Caki2 (cell line): Measurements from ENCODE around the gene HMCES. TPM values are rescaled to one million over a fixed set of nuclear protein-coding genes. Genes with fewer than 3 reads are reported as not detected.
"Not testable (repeated sequence)": the region's sequence is repeated elsewhere in the genome, so short reads cannot be mapped to it uniquely, and the experiment has no call there.

ENCODE experiments used
- DNase-seq: peaks from one replicate; pipeline ENCODE4 v3.0.0-alpha.2; 2015; ENCODE audit warnings: low read depth
- in situ Hi-C: cut with HindIII; loops from 2 replicates; pipeline ENCODE4 v1.10.0; 2016; ENCODE audit warnings: low sequenced_read_pairs, low pct_unique_long_range_greater_than_20kb, mixed read lengths
- total RNA-seq: library from RNA; depleted of rRNA; stranded (reverse); fragments of >200 nt; shearing (Covaris generic); gene quantifications from 2 replicates; pipeline ENCODE4 v1.2.3, GENCODE V29; 2014; ENCODE audit warnings: low replicate concordance

HMCES gene
- total RNA-seq, 1 experiment from 2014 or later = 44.9 TPM

GRCh38 chr3:129330409-129330808 lies 51.7 kb downstream of the HMCES start:
- in situ Hi-C loops = no loop called here
- no peak for DNase-seq

- in situ Hi-C loops = no loop called here
- DNase-seq = no peak
Observed at GRCh38 chr3:129333891-129334290, 55.2 kb downstream of the HMCES start.

GRCh38 chr3:129336093-129336706 lies 57.5 kb downstream of the HMCES start:
- DNase-seq = no peak

GRCh38 chr3:129337719-129338118 lies 59.0 kb downstream of the HMCES start:
- in situ Hi-C loops, DNase-seq: not testable (repeated sequence)

More at GRCh38 chr3:129336093-129336706, 57.5 kb downstream of the HMCES start:
- in situ Hi-C loops = no loop called here

GRCh38 chr3:129339186-129339585 lies 60.5 kb downstream of the HMCES start:
- DNase-seq, in situ Hi-C loops: not testable (repeated sequence)

- in situ Hi-C loops, DNase-seq: not testable (repeated sequence)
Observed at GRCh38 chr3:129339833-129340232, 61.2 kb downstream of the HMCES start.

- in situ Hi-C loops = no loop called here
- DNase-seq = no peak
Observed at GRCh38 chr3:129341331-129342141, 62.9 kb downstream of the HMCES start.

GRCh38 chr3:129343643-129344360 lies 65.1 kb downstream of the HMCES start:
- in situ Hi-C loops = no loop called here
- no peak for DNase-seq

GRCh38 chr3:129344540-129345220 lies 66.0 kb downstream of the HMCES start:
- no peak for DNase-seq
- in situ Hi-C loops = no loop called here

GRCh38 chr3:129345281-129345680 lies 66.6 kb downstream of the HMCES start:
- in situ Hi-C loops = no loop called here

GRCh38 chr3:129345971-129346370 lies 67.3 kb downstream of the HMCES start:
- in situ Hi-C loops = no loop called here
- no peak for DNase-seq

More at GRCh38 chr3:129345281-129345680, 66.6 kb downstream of the HMCES start:
- DNase-seq = no peak

GRCh38 chr3:129346695-129347457 lies 68.2 kb downstream of the HMCES start:
- in situ Hi-C loops = no loop called here
- DNase-seq = no peak

- in situ Hi-C loops = no loop called here
Observed at GRCh38 chr3:129347458-129347845, 68.8 kb downstream of the HMCES start.

GRCh38 chr3:129348734-129349133 lies 70.1 kb downstream of the HMCES start:
- DNase-seq = no peak
- in situ Hi-C loops = no loop called here

More at GRCh38 chr3:129347458-129347845, 68.8 kb downstream of the HMCES start:
- DNase-seq = no peak

GRCh38 chr3:129349169-129349568 lies 70.5 kb downstream of the HMCES start:
- in situ Hi-C loops, DNase-seq: not testable (repeated sequence)

GRCh38 chr3:129349791-129350190 lies 71.1 kb downstream of the HMCES start:
- no peak for DNase-seq
- in situ Hi-C loops = no loop called here

GRCh38 chr3:129352045-129352444 lies 73.4 kb downstream of the HMCES start:
- in situ Hi-C loops = no loop called here
- no peak for DNase-seq
